Muscle layer of colon (tissue), 2 donors: ENCODE data around the gene GPR132.

Experiments used
- H3K27ac ChIP-seq: one replicate; pipeline ENCODE4 v1.7.0; 2013; ENCODE audit warnings: low read depth, mild to moderate bottlenecking, low read length, moderate library complexity
- H3K27me3 ChIP-seq, 2 donors: one replicate each; pipeline ENCODE4 v1.7.0; 2013; ENCODE audit warnings: low read length in 2 of 2, mild to moderate bottlenecking in 2 of 2; ENCODE audit not compliant: insufficient read depth in 2 of 2, control insufficient read depth in 1 of 2
- H3K36me3 ChIP-seq: one replicate; pipeline ENCODE4 v1.7.0; 2013; ENCODE audit warnings: mild to moderate bottlenecking, low read length; ENCODE audit not compliant: insufficient read depth
- H3K4me1 ChIP-seq: one replicate; pipeline ENCODE4 v1.7.0; 2013; ENCODE audit warnings: mild to moderate bottlenecking, low read length; ENCODE audit not compliant: insufficient read depth
- H3K4me3 ChIP-seq, 2 donors: one replicate each; pipeline ENCODE4 v1.7.0; 2013; ENCODE audit warnings: low read length in 2 of 2, low read depth in 1 of 2, mild to moderate bottlenecking in 1 of 2, moderate library complexity in 1 of 2
- H3K9ac ChIP-seq: one replicate; pipeline ENCODE4 v1.7.0; 2013; ENCODE audit warnings: low read length
- H3K9me3 ChIP-seq: one replicate; pipeline ENCODE4 v1.7.0; 2013; ENCODE audit warnings: mild to moderate bottlenecking, low read length
- donor health status: abdominal sarcoma.
- donor health status: Adenocarcinoma of cecum.

GPR132 gene

DNA sequence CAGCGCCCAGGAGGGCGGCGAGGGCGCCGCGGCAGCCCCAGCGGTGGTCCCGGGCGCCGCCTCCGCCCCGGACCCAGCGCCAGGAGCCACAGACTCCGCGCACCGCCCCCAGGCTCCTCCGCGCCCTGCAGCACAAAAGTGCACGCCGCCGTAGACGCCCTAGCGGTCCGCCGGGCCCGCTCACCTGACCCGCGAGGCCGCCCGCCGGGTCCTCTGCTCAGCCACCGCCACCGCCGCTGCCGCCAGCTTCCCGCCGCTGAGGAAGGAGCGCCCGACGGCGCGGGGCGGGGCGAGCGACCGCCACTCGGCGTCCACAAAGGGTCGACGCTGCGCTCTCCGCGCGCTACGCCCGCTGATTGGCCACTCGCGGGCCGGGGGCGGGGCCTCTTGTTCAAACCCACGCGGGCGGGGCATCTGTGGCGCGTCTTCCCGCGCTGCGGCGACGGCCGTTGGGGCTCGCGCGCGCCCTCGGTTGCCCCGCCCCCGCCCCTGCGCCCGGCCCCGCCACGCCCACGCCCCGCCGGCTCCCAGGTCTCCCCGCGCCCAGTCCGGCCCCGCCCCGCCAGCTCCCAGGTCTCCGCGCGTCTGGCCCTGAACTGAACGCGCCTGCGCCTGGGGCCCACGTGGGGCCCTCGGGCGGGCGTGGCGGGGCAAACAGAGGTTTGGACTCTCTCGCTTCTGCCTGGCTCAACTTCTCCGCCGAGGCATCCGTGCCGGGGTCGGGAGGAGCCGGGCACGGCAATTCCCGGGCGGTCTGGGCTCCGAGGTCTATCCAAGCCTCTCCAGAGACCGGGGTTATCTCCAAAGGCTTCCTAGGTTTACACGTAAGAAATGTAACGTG lies 44.2 kb downstream of the GPR132 start, which contains the start of gene CDCA4:
Gene CDCA4 (minus strand): TSS at position 269 of the 841 bp plus-strand sequence. CDS start 9,154 bp downstream, outside the sequence.
- Histone ChIP-seq H3K4me3 (peak within 1 kb of the TSS; percentile 75 to 92), H3K27ac (peak within 1 kb of the TSS; percentile 94), H3K27me3 (no peaks in the 10 kb centered on the region), H3K9me3 (no peaks in the 10 kb centered on the region), H3K36me3 (no peaks in the 10 kb centered on the region), H3K9ac (peak within 1 kb of the TSS; percentile 85), H3K4me1 (peaks cover 23% of the 10 kb centered on the region)

DNA sequence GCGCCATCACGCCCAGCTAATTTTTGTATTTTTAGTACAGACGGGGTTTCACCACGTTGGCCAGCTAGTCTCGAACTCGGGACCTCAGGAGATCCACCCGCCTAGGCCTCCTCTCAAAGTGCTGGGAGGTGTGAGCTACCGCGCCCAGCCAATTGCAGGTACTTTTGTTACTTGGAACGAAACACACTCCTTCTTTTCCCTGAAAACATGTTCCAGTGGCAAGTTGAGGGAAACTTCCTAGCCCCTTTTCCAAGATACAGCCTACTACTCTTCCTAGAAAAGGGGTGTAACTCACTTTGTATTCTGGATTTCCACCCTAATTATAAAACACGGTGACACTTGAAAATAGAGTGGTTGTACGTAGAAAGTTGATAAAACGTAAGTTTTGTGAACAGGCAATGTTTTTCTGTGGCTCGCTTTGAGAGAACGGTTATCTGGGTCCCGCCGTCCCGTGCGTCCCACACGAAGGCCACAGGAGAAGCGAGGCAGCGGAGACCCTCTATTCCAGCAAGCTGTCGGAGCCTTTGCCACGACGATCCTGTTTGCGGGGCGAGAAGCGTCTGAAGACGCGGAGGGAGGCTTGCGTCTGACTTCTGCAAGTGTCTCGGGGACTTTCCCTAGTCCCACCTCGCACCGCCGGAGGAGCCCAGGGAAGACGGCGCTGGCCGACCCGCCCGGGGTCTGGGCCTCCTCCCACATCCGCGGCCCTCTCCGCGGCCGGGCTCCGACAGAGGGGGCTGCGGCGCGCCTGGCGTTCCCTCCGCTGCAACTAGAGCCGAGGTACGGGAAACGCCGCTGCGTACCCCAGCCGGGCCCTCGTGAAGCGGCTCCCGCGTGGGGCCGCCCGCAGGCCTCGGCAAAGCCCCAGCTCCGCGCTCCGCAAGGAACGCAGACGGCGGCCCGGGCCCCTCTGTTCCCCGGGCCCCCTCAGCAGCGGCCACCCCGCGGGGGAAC lies 45.1 kb downstream of the GPR132 start:
- H3K9me3 ChIP-seq = no peaks in the 10 kb centered on the region
- H3K36me3 ChIP-seq = no peaks in the 10 kb centered on the region
- H3K4me3 ChIP-seq = peak overlapping the region; percentile 66 to 75
- peak overlapping the region; percentile 68 for H3K9ac ChIP-seq
- H3K4me1 ChIP-seq = peaks cover 23% of the 10 kb centered on the region
- peak overlapping the region; percentile 49 for H3K27ac ChIP-seq
- H3K27me3 ChIP-seq = no peaks in the 10 kb centered on the region

DNA sequence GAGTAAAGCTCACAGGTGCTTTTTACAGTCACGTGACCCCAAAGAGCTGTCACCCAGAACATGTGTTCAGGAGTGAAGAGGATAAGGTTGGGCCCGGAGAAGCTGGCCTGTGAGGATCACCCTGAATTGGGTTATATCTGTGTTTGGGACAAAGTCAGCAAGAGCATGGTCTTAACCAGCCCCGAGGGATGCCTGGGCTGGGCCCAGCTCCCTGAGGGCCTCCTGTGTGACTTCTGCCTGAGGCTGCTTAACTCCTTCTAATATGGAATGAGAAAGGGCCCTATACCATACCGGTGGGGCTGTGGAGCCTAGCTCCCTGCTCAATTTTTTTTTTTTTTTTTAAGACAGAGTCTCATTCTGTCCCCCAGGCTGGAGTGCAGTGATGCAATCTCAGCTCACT lies 46.8 kb downstream of the GPR132 start:
- no peak overlapping the region for H3K27ac ChIP-seq
- no peaks in the 10 kb centered on the region for H3K27me3 ChIP-seq
- no peaks in the 10 kb centered on the region for H3K9me3 ChIP-seq
- H3K4me3 ChIP-seq = no peak overlapping the region
- H3K36me3 ChIP-seq = no peaks in the 10 kb centered on the region
- H3K9ac ChIP-seq = no peak overlapping the region
- peaks cover 23% of the 10 kb centered on the region for H3K4me1 ChIP-seq

DNA sequence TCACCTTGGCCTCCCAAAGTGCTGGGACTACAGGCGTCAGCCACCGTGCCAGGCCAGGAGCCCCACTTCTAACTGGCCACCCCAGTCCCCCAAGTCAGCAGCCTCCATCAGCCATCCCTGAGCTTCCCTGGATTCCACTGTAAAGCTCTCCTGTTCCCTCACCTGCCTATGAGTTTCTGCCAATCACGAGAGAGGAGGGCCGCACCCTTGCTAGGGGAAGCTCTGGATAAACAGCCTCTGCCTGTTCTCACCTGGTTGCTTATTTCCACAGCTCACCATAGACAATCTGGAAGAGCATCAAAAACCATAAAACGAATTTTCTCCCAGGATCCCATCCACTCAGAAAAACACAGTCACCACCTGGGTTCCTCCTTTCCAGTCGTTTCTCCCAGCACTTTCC lies 49.3 kb downstream of the GPR132 start:
- Histone ChIP-seq H3K4me1 (peaks cover 27% of the 10 kb centered on the region), H3K9ac (no peak overlapping the region), H3K27ac (no peak overlapping the region)

DNA sequence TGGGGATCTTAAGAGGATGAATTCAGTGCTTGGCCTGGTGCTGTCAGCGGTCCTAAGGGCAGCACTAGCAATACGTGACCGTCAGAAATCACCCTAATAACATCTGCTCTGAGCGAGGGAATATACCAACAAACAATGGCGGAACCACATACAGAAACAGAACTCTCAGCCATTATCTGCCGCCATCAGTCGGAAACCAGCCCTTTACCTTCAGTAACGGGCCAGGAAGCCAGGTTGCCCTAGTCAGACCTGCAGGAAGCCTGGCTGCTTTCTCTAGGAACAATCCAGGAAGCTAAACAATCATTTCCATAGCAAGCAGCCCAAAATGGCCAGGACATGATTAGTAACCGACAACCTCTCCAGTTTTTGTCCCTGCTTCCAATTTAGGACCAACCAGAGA lies 50.0 kb downstream of the GPR132 start:
- Histone ChIP-seq H3K9ac (no peak overlapping the region), H3K27me3 (no peaks in the 10 kb centered on the region), H3K4me3 (no peak overlapping the region), H3K4me1 (peaks cover 30% of the 10 kb centered on the region), H3K9me3 (no peaks in the 10 kb centered on the region), H3K36me3 (no peaks in the 10 kb centered on the region), H3K27ac (no peak overlapping the region)

More for the DNA sequence above, 49.3 kb downstream of the GPR132 start:
- Histone ChIP-seq H3K4me3 (no peak overlapping the region), H3K27me3 (no peaks in the 10 kb centered on the region), H3K36me3 (no peaks in the 10 kb centered on the region), H3K9me3 (no peaks in the 10 kb centered on the region)

DNA sequence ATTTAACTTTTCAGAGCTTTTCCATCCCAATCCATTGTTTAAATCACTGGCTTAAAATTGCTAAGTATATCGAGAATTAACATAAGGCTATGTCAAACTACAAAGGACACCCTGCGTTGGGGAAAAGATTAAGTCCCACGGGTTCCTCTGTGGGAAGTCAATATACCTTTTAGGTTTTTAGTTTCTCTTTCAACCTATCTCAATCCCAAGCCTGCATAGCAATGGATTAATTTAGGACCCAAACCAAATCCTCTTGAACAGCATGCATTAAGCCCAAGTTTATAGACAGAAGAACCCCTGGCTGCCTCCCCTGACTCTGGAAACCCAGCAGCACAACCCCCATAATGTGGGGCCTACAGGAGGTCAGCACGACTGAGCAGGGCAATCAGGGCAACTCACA lies 50.6 kb downstream of the GPR132 start:
- Histone ChIP-seq H3K9ac (no peak overlapping the region), H3K9me3 (no peaks in the 10 kb centered on the region), H3K27me3 (no peaks in the 10 kb centered on the region), H3K27ac (no peak overlapping the region), H3K4me3 (no peak overlapping the region), H3K36me3 (no peaks in the 10 kb centered on the region), H3K4me1 (peaks cover 27% of the 10 kb centered on the region)

- Histone ChIP-seq H3K27ac (no peak overlapping the region), H3K9ac (no peak overlapping the region), H3K36me3 (no peaks in the 10 kb centered on the region), H3K4me3 (no peak overlapping the region), H3K4me1 (peaks cover 21% of the 10 kb centered on the region), H3K9me3 (no peaks in the 10 kb centered on the region), H3K27me3 (no peaks in the 10 kb centered on the region)
Observed at GRCh38 chr14:105014032-105014431, 51.2 kb downstream of the GPR132 start.

GRCh38 chr14:105013150-105013785 lies 52.0 kb downstream of the GPR132 start:
- Histone ChIP-seq H3K36me3 (no peaks in the 10 kb centered on the region), H3K4me3 (no peak overlapping the region), H3K27ac (no peak overlapping the region), H3K27me3 (no peaks in the 10 kb centered on the region), H3K9ac (no peak overlapping the region), H3K9me3 (no peaks in the 10 kb centered on the region), H3K4me1 (peaks cover 19% of the 10 kb centered on the region)

GRCh38 chr14:105012171-105012985 lies 52.9 kb downstream of the GPR132 start:
- Histone ChIP-seq H3K9ac (no peak overlapping the region), H3K9me3 (no peaks in the 10 kb centered on the region), H3K36me3 (no peaks in the 10 kb centered on the region), H3K27me3 (no peaks in the 10 kb centered on the region), H3K4me3 (no peak overlapping the region), H3K27ac (no peak overlapping the region), H3K4me1 (peaks cover 19% of the 10 kb centered on the region)

- Histone ChIP-seq H3K9ac (no peak overlapping the region), H3K4me1 (peaks cover 19% of the 10 kb centered on the region), H3K27me3 (no peaks in the 10 kb centered on the region), H3K36me3 (no peaks in the 10 kb centered on the region), H3K4me3 (peak overlapping the region in 1 of 2 donors; percentile 32), H3K9me3 (no peaks in the 10 kb centered on the region), H3K27ac (peak overlapping the region; percentile 56)
Observed at GRCh38 chr14:105011312-105011990, 53.8 kb downstream of the GPR132 start.
